ENCODE data around the gene CYP4F22.

CYP4F22 gene

DNA sequence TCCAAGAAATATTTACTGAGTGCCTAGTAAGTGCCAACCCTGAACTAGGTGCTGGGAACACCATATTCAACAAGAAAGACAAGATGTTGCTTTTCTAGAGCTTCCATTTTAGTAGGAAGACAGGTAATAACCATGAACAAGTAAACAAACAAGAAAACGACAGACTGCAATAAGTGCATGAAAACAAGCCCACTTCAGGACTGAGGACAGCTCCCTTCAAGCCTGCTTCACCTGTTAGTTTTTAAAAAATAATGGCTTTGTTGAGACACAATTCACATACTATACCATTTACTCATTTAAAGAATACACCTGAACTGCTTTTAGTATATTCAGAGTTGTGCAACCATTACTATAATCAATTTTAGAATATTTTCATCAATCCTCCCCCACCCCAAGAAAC lies 30.4 kb downstream of the CYP4F22 start:
- no peak for DNase-seq

DNA sequence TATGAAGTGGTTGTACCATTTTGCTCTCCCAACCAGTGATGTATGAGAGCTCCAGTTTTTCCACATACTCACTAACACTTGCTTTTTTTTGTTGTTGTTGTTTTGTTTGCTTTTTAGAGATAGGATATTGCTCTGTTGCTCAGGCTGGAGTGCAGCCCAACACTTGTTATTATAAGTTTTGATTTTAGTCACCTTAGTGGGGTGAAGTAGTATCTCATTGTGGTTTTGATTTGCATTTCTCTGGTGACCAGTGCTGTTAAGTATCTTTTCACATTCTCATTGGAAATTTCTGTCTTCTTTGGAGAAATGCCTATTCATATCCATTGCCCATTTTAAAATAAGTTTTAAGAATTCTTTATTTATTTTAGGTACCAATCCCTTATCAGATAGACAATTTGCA lies 31.3 kb downstream of the CYP4F22 start:
- DNase-seq = no peak

DNA sequence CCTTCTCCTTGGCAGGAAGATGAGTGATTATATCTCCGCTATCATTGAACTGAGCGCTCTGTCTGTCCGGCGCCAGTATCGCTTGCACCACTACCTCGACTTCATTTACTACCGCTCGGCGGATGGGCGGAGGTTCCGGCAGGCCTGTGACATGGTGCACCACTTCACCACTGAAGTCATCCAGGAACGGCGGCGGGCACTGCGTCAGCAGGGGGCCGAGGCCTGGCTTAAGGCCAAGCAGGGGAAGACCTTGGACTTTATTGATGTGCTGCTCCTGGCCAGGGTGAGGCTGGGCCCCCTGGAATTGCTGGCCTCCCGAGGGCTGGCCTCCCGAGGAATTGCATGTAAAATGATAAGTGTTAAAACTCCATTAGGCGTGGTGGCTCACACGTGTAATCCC lies 32.1 kb downstream of the CYP4F22 start:
- no peak for DNase-seq

DNA sequence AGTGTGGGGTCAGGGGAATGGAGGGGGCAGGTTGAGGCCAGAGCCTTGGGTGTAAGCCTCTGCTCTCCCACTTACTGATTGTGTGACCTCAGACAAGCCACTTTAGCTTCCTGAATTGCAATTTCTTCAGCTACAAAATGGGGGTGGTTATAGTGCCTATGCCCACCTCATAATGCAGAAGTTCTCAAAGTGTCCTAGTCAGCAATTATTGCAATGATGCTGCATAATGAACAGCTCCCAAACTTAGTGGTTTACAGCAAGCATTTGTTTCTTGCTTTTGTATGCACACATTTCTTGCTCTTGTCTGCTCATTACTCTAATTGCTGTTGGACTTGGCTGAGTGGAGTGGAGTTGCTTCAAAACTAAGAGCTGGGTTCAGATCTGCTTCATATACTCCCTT lies 36.0 kb downstream of the CYP4F22 start:
- DNase-seq = no peak

DNA sequence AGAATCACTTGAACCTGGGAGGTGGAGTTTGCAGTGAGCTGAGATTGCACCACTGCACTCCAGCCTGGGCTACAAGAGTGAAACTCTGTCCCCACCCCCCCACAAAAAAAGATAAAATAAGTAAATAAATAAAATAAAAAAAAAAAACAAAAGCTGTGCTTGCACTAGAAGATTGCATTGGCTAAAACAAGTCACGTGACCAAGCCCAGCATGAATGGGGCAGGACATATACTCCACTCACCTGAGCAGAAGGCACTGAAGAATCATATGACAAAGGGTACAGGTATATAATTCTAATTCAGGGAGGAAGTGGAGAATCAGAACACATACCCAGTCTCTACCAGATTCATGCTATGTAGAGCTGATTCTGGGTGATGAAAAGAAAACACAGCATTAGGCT lies 36.6 kb downstream of the CYP4F22 start:
- DNase-seq = no peak

DNA sequence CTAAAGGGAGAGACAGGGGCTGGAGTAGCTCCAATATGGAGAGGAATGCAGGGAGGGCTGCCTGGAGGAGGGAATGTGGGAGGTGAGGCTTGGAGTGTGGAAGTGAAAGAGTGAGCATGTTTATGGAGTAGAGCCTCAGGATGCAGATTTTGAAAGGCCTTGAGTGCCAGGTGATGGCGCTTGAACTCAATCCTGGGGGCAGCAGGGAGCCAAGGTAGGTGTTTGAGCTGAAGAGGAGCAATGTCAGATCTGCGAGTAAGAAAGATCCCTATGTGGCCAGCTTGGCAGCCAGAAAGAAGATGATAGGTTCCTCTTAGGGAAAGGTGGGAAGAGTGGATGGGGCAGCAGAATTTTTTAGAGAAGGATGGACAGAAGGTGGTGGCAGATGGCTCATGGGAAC lies 40.3 kb downstream of the CYP4F22 start:
- no peak for DNase-seq

DNA sequence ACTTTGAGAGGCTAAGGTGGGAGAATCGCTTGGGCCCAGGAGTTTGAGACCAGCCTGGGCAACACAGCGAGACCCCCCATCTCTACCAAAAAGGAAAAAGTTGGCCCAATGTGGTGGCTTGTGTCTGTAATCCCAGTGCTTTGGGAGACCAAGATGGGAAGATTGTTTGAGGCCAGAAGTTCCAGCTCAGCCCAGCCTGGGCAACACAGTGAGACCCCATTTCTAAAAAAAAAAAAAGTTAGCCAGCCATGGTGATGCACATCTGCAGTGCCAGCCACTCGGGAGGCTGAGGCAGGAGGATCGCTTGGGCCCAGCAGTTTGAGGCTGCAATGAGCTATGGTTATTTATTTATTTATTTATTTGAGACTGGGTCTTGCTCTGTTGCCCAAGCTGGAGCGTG lies 41.3 kb downstream of the CYP4F22 start:
- DNase-seq = no peak

DNA sequence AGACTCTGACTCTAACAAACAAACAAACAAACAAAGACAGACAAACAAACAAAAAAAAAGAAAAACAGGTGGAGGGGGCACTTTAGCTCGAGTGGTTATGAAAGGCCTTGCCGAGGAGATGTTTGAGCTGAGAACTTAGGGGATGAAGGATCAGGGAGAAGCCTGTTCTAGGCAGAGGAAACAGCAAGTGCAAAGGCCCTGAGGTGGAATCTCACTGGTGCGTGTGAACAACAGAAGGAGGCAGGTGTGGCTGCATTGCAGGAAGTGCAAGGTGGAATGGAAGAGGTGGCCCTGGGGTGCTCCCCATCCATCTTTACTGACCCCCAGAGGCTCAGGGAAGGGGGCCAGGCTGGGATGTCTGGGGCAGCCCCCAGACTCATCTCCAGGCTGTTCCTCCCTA lies 41.9 kb downstream of the CYP4F22 start:
- DNase-seq = no peak

DNA sequence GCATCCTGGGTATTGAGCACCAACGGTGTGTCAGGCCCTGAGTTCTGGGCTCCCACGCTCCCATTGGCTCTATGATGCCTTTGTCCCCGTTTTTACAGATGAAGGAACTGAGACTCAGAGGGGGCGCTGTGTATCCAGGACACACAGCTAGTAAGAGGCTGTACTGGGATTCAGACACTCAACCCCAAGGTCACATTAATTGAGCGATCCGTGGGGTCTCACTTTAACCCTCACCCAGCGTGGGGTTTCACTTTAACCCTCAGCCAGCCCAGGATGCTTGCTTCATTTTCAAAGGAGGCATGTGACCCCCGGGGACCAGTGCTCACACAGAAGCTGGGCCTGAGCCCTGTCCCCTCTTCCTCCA lies 42.6 kb downstream of the CYP4F22 start:
- DNase-seq = no peak

DNA sequence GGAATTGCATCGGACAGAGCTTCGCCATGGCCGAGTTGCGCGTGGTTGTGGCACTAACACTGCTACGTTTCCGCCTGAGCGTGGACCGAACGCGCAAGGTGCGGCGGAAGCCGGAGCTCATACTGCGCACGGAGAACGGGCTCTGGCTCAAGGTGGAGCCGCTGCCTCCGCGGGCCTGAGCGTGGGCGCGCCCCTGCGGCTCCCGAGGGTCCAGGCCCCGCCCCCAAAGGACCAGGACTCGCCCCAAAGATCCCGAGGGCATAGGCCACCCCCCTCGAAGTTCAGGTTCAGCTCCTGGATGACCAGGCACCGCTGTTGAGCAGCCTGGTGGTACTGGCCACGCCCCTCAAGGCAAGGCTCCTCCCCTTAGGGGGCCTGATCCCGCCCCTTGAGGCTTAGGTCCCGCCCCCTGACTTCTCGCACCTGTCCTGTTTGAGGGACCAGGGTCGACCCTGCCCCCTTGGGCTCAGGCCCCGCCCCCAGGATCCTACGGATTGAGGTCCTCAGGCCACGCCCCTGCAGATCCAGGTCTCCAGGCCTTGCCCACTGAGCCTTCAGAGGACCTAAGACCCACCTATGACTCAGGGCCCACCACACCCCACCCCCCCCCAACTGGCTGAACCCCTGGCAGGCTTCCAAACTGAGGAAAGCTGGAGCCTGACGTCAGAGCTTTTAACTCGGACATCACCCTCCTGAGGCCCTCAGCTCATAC lies 43.1 kb downstream of the CYP4F22 start:
- peak; percentile 63 for DNase-seq

DNA sequence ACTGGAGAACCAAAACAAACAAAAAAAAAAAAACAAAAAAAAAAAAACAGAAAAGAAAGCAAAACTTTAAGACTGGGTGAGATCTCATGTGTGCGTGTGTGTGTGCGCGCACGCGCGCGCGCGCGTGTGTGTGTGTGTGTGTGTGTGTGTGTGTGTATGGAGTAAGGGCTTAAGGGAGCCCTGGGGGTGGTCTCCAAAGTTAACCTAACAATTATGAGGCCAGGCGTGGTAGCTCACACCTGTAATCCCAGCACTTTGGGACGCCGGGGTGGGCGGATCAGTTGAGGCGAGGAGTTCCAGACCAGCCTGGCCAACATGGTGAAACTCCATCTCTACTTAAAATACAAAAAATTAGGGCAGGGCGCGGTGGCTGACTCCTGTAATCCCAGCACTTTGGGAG lies 46.7 kb downstream of the CYP4F22 start:
- DNase-seq = no peak

DNA sequence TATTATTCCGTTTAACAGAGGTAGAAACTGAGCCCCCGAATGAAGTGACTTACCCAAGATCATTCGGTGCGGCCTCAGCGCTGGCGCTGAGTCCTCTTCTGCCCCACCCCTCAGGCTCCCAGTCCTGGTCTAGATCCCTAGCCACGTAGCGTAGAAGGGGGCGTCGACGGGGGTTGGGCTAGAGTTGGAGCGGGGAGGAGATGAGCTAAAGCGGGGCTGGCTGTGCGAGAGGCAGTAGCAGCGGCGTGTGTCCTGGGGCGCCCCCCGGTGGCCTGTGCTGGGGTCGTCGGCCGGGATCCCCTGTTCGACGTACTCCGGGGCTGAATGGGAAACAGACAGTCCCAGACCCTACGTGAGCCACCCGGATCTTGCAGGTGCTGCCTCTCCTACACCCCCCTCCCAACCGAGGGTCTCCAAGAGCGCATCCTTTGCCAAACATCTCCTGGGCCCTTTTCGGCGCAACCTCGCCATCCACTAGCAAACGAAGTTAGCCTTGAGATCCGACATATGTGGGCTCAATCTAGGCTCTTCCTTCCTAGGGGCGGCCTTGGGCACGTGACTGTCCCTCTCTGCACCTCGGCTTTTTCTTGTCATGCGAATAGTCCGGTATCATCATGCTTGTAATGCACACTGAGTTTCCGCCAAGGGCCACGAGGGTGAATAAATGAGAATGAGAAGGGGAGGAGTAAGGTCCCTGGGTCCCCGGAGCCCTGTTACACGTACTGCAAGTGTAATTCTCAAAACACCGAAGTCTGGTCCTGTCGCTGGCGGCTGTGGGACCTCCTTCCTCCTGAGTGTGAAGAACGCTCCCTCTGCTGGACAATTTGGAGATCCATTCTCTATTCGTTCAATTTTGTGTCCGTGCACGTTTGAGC lies 47.7 kb downstream of the CYP4F22 start:
- DNase-seq = peak; percentile 97

DNA sequence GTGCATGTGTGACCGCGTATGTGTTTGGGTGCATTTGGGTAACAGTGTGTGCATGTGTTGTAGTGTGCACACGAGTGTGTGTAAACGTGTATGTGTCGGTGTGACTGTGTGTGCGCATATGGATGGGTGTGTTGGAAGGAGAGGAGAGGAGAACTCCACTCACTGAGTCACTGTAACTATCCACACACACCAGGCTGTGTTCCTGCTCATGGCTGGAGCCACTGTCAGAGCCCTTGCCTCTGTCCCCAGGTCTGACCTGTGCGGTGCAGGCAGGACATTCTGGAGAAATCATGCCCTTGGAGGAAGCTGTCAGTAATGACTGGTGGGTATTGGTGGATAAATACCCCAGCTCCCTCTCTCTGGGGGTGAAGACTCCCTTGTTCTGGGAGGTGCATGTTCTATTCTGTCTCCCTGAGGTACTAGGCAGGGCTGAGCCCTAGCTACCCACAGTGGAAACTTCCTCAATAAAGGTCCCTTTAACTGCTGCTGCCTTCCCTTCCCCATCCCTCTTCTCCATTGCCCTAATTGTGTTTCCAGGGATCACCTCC lies 48.4 kb downstream of the CYP4F22 start:
- no peak for DNase-seq

DNA sequence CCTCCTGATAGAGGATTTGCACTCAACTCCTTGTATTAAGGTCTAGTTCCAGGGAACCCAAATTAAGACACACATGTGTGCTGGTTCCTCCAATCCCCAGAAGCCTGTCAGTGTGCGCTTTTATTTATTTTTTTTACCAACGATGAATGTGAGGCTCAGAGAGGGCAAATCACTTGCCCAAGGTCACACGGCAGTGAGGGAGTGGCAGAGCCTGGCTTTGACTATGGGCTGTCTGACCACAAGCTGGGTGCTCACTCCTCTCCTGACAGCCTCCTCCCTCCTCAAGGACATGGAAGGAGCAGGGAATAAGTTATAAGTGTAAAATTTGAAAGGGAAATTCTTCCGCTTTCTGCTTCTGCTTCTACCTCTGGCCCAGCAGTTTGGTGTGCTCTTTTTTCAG lies 48.9 kb downstream of the CYP4F22 start:
- DNase-seq = no peak

DNA sequence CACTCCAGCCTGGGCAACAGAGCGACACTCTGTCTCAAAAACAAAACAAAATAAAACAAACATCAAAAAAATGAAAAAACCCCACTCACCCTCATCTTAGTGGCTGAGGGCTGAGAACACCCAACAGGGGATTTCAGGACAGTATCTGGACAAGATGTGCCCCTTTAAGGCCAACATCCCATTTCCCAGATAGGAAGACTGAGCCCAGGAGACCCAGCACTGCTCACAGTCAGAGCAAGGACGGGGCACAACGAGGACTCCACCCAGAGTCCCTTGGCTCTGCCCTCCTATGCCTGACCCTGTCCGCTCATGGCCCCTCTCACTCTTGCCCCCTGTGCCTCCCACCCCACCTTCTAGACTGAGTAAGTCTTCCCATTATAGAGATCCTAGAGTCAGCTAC lies 53.8 kb downstream of the CYP4F22 start:
- no peak for DNase-seq

DNA sequence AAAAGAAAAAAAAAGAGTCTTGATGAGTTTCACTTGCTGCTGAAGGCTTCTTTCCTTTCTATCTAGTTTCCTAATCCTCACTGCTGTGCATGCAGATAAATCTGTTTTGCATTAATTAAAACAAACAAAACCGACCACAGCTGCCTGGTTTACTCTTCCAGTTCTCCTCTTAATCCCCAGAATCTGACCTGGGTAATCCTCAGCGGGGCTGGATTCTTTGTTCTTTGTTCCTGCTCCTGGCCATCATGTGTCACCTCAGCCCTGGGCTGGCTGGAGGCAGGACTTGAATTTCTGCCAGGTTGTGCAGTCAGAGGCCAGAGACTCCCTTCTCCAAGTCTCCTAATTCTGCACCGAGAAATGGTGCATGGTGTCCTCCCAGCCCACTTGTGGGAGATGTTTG lies 54.5 kb downstream of the CYP4F22 start:
- no peak for DNase-seq

DNA sequence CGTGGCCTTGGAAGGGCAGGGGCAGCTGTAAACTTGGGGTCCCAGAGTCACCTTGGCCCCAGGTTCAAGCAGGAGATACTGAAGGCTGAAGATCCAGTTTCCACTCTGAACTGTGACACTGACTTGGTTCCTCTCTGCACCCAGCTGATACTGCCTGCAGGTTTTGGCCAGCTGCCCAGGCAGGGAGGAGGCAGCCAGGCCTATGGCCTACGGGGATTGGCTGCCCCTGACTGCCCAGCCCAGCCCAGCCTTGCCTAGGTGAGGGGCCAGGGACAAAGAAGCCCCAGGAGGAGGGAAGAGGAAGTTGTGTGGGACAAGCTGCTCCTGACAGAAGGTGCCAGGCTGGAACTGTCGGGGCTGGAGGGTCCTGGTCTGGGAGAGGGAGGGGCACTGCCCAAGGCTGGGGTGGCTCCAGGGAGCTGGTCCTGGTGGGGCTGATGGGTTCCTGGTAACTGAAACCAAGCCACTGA lies 55.0 kb downstream of the CYP4F22 start:
- DNase-seq = no peak

DNA sequence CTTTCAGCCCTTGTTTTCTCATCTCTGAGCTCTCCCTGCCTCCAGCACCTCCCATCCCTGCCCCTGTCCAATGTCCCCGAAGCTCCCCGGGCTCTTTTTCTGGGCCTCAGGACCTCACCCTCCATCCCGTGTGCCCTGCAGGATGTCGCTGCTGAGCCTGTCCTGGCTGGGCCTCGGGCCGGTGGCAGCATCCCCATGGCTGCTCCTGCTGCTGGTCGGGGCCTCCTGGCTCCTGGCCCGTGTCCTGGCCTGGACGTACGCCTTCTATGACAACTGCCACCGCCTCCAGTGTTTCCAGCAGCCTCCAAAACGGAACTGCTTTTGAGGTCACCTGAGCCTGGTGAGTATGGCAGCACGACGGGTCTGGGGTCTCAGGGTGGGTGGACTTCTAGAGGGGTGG lies 55.6 kb downstream of the CYP4F22 start:
- DNase-seq = no peak

DNA sequence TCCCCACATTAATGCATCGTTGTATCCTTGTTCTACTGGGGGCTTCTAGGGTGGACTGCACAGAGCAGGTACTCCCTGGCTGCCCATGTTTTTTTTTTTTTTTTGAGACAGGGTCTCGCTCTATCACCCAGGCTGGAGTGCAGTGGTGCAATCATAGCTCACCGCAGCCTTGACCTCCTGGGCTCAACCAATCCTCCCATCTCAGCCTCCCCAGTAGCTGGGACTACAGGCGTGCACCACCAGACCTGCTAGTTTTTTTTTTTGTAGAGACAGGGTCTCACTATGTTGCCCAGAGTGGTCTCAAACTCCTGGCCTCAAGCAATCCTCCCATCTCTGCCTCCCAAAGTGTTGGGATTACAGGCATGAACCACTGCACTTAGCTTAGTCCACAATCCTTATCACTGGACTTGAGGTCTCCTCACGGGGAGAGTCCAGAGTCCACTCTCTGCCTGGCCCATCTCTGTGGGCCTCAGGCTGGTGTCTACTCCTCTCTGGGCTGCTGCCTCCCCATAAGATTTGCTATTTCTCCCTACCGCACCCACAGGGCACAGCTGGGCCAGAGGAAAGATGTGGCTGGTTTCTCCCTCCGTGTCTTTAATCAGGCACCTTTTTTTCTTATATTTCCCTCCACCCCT lies 56.3 kb downstream of the CYP4F22 start:
- DNase-seq = no peak

DNA sequence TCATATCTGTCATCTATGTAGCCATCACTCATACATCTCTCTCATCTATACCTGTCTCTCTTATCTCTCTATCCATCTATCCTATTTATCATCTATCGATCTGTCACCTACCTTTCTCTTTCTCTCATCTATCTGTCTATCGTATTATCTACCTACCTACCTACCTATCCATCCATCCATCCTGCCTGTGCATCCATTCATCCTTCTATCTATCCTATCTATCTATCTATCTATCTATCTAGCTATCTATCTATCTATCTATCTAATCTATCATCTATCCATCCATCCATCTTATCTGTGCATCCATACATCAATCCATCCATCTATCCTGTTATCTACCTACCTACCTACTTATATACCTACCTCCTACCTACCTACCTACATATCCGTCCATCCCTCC lies 62.1 kb downstream of the CYP4F22 start:
- no peak for DNase-seq

DNA sequence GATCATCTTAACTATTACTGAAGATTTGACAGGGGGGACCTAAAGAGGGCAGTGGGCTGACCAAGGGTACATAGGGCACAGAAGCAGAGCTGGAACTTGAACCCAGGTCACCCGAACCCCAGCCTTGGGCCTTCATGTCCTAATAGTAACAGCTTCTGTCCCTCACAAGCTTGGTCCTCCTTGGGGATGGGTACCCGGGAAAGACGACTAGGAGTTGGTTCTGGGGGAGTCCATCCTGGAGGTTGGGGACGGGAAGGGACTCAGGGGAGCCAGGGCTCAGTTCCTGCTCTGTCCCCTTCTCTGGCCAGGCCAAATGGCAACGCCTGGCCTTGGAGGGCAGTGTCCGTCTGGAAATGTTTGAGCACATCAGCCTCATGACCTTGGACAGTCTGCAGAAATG lies 67.1 kb downstream of the CYP4F22 start:
- DNase-seq = no peak

DNA sequence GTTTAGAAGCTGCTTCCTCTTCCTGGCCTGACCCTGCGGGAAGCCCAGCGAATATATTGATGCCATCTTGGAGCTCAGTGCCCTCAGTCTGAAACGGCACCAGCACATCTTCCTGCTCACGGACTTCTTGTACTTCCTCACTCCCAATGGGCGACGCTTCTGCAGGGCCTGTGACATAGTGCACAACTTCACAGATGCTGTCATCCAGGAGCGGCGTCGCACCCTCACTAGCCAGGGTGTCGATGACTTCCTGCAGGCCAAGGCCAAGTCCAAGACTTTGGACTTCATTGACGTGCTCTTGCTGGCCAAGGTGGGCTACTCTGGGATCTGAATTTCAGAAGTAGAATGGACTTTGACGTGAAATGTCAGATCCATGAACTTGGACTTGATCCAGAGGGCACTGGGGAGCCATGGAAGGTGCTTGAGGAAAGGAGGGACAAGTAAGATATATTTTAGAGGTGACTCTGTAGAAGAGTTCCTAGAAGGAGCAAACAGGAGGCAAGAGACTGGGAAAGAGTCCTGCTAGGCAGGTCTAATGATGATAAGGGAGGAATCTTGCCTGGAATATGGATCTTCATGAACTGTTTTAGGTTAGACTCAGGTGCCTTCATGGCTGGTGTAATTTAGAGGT lies 68.3 kb downstream of the CYP4F22 start:
- no peak for DNase-seq

DNA sequence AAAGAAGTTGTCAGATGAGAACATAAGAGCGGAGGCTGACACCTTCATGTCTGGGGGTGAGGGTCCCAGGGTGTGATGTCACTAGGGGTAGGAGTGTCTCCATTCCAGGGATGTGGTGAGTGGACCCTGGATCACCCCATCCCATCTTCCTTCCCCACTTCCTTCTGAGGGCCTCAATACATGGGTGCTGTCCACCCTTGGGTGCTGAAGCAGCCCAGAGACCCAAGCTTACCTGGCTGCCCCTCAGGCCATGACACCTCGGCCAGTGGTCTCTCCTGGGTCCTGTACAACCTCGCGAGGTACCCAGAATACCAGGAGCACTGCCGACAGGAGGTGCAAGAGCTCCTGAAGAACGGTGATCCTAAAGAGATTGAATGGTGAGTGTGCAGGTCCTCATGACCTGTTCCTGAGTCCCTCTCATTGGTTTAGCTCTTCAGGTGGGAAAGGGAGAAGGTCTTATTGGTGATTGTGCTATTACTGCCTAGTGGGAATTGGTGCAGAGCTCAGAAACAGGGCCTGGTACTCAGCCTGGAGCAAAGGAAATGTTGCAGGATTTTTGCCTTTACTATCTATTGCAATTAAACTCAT lies 69.0 kb downstream of the CYP4F22 start:
- no peak for DNase-seq
